GM19328 (cell line): Measurements from ENCODE around the gene FARP1.

Experiments
- ATAC-seq: cut with Tn5 transposase; IDR thresholded peaks from one replicate; pipeline ENCODE4 v1.9.1; 2021; ENCODE audit warnings: mild to moderate bottlenecking, moderate library complexity; ENCODE audit not compliant: unreplicated experiment

FARP1 gene

GRCh38 chr13:98438246-98439125 is 295.6 kb downstream of the FARP1 start:
- no peak for ATAC-seq

DNA sequence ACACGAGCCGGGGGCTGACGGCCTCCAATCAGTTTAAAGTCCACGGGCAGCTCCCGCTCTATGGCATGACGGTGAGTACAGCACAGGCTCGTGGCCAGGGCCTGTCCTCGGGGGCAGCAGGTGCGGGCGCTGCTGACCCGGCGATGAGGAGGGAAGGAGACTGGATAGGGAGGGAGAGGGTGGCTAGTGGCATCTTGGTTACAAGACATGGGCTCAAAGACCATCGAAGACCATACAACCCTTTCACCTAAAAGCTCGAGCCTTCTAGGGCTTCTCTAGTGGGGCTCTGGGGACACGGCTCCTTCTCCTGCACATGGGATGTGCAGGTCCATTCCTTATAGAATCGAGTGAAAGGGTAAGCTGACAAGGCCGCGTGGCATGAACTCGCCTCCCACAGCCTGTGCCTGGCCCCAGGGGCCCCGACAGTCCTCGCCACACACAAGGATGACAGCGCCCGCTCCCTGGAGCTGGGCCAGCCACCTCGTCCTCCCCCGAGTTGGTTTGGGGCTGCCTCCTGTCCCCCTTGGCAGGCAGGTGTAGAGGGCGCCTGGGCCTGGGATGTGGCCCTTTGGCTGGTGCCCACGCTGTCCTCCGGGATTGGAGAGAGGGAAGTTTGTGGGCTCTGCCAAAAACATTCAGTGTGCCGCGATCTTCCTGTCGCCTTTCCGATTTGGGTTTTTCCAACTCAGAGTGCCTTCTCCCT is 296.4 kb downstream of the FARP1 start:
- no peak for ATAC-seq

DNA sequence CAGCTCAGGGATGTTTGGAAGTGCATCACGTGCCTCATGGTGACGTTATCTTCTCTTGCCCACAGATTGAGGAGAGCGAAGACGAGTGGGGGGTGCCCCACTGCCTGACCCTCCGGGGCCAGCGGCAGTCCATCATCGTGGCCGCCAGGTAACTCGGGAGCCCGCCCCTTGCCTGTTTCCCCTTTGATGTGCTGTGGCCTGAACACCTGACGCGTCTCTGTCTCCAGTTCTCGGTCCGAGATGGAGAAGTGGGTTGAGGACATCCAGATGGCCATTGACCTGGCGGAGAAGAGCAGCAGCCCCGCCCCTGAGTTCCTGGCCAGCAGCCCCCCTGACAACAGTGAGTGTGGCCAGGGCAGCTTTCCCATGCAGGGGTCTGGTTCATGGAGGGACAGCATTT is 297.0 kb downstream of the FARP1 start:
- ATAC-seq = no peak

- no peak for ATAC-seq
These were observed 297.6 kb downstream of the FARP1 start for GRCh38 chr13:98440390-98441055.

DNA sequence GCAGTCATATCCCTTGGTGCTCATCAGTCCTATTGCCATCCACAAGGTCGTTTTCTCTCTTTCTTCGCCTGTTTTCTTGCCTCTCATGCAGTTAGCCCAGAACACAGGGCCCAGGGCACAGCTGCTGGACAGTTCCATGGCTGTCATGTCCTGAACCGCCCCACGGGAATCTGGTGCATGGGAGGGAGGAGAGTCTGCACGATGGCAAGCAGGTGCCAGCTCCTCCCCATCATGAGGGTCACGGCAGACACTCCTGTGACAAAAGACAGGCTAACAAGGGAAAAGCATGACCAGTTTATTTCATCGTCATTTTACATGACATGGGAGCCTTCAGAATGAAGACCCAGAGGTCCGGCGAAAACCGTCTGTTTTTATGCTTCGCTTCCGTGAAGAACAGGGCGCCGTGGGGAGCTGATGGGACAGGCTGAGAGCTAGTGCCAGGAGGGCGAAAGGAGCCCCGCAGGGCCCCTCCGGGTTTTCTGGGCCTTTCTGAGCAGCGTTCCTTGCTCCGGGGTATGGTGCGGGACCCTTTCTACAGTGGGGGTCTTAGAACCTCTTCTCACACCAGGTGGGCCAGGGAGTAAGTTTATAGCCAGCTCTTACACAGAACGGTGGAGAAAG is 298.3 kb downstream of the FARP1 start:
- ATAC-seq = no peak

DNA sequence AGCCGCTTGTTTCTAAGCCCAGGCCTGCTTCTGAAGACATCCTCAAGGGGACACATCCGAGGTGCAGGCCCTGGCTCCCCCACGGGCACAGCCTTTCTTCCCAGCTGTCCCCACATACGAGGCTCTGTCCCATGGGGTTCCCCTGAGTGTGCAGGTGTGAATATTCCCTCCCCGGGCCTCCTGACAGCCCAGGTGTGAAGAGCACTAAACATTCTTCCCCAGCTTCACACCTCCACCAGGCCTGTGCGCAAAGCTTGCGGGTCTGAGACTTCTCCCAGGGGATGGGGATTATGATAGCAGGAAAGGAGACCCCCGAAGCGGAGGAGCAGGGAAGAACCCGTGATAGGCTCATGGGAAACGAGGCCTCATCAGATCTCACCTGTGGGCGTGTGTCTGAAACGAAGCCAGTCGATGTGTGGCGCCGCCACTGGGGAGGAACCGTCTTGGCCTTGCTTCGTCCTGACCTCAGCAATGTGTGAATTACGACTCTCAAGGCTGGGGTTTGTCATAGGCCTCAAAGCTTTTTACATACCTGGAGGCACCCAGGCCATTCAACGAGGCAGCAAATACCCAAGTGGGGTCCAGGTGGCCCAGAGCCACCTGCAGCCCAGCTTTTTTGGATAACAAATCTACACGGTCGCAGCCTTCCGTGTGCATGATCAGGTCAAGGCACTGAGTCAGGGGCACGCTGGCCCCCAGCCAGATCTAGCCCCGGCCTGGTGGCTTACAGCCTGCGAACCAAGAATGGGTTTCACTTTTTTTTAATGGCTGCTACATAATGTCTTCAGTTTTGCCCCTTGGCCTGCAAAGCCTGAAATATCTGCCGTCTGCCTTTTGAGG is 299.7 kb downstream of the FARP1 start:
- ATAC-seq = no peak

DNA sequence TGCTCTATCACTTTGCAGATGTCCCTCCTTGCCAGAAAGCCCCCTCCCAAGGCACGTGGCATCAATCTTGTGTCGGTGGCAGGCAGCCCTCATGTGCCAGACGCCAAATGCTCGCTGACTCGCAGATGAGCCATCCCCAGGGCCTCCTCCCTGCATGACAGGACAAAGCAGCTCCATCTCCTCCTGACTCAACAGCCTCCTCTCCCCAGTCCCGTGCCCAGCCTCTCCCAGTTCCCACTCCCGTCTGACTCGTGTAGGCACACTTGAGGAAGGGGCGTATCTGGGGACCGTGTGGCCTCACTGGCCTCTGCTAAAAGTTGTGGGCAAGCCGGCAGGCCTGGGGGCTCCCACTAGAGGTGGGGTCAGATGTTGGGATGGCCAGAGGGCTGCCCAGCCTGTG is 300.4 kb downstream of the FARP1 start:
- no peak for ATAC-seq

GRCh38 chr13:98443800-98444325 is 301.0 kb downstream of the FARP1 start:
- no peak for ATAC-seq

DNA sequence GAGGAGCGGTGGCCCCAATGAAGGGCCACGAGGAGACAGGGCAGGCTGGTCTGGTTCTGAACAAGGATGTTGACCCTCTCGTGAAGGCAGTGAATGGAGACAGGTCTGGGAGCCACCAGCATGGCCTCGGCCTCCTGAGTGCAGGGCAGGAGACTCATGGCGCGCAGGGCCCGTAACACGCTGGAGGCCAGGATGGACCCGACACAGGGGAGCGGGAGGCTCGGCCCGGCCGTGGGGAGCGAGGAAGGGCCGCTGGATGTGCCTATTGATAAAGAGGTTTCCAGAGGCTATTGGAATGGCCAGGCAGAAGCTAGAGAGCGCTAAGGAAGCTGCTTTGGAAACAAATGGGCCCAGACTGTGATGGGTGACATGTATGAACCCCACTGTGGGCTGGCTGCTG is 301.5 kb downstream of the FARP1 start:
- no peak for ATAC-seq

DNA sequence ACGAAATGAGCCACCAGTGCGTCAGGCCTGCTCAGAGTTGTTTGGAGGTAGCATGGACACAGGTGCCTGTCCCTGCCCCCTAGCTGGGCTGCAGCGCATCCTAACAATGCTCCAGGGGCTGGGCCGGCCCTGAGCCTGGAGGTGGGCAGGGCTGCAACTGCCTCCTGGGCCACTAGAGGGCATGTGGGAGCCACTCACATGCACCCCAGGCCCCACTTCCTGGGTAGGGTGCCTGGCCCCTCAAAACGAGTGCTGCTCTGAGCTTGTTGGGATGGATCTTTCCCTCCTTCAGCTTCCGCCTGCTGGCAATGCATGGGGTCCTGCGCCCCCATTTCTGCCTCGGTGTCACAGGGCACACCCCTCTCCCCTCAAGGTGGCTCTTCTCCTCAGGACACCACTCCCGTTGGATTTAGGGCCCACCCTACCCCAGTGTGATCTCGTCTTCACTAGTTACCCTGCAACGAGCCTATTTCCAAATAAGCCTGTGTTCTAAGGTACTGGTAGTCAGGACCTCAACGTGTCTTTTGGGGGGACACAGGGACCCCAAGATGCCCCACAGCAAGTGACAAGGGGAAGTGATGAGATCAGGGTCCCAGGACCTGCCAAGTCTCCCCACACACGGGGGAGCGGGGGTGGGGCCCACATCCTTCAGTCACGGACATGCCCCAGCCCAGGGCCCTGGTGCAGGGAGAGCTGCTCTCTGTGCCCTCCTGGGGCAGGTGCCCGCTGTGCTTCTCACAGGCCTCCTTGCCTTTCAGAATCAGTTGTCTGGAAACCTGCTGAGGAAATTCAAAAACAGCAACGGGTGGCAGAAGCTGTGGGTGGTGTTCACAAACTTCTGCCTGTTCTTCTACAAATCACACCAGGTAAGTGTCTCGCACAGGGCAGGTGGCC is 302.7 kb downstream of the FARP1 start:
- peak; percentile 91 for ATAC-seq

DNA sequence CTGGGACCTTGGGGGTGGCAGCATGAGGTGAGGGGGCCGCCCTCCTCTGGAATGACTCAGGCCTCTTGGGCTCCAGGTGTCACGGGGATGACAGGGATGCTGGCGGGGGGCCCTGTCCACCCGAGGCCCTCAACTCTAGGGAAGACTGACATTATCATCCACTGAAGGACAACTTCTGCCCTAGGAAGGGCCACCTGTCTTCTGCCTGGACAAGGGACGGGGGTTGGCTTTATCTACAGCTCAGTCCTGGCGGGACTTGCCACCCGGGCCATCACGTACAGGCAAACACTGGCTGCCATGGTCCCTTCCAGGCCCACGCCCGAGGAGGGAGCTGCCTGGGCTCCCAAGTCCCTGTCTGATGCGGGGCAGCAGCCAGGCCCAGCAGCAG is 303.3 kb downstream of the FARP1 start:
- no peak for ATAC-seq

DNA sequence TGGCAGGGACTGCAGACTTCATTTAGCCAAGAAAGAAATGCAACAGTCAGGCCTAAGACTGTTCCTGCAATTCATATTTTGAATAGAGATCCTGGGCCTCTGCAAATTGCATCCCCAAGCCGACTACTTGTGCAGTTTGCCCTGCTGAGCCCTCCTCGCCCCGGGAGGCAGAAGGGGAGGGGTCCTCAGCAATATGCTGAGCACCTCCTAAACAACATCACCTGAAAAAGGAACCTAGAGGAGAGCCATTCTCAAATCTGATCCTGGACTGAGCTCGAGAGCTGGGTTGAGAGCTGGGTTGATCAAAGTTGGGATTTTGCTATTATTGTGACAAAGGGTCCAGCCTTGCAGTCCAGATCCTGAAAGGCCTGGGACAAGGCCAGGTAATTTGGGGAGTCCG is 304.2 kb downstream of the FARP1 start:
- ATAC-seq = no peak

DNA sequence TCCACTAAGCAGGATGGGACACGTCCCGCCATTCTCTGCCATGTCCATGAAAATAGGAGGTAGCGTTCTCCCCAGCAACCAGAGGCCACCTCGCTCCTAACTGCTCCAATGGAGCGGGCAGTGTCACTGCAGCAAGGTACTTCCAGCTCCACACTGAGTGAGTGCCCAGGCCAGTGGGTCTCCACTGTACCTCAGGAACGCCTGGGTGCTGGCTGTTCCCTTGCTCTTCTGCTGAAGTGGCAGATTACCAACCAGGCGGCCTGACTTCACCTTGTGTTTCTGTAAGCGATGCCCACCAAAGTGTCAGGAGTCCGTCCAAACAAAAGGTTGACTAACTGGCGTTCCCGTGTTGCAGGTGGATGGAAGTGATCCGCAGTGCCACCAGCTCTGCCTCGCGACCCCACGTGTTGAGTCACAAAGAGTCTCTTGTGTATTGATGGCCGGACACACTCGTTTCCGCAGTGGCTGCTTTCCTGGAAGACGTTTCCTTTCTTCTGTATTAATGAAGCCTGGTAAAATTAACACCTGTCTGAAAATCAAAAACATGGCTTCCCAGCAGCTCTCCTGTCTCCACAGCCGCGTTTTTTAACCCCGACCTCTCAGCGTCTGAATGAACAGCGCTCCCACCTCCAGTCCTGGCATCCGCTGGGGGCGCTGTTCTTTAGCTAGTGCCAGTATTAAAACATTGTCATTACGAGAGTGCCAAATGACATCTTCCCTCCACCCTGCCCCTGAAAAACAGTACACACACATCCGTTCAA is 305.2 kb downstream of the FARP1 start:
- ATAC-seq = no peak

DNA sequence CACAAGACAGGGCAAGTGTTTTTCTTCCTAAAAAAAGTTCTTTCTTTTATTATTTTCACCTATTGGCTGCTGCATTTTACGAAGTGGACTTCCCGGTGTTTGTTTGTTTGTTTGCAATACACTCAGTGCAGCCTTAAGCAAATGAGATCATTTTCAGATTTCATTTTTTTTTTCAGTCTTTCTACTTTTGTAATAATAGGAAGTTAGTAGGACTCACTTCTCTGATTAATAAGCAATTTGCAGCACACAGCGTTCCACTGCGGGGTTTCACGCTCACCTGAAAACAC is 305.7 kb downstream of the FARP1 start:
- no peak for ATAC-seq

DNA sequence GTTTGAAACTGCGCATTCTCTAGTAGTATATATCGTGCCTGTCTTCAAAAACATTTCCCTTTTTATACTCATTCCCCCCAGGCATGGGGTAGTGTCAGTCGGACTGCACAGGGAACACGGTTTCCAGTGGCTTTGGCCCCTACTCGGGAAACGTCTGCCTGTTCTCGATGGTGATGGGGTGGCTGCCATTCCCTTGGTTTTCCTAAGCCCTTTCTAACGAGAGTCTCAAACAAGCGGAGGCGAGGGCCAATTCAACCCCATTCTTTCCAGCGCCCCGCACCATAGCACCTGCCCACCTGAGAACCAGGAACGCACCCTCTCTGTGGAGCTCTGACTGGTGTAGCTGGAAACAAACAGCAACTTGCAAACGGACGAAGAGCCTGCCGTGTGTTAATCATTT is 306.4 kb downstream of the FARP1 start:
- no peak for ATAC-seq

DNA sequence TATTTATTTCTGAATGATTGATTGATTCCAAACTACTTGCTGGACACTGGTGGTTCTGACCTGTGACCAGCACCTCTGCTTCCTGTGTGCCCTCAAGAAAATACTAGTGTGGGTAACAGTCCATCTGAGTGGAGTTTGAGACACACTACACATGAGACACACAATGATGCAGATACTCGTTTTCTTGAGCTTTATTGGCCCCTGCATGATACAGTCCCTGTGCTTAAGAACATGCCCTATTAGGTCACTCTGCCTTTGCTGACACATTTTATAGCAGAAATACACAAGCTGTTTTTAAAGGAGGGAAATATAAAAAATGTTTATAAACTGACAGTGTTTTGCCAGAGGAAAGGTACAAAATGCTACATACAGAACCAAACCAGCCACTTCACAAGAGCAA is 307.1 kb downstream of the FARP1 start:
- ATAC-seq = no peak

DNA sequence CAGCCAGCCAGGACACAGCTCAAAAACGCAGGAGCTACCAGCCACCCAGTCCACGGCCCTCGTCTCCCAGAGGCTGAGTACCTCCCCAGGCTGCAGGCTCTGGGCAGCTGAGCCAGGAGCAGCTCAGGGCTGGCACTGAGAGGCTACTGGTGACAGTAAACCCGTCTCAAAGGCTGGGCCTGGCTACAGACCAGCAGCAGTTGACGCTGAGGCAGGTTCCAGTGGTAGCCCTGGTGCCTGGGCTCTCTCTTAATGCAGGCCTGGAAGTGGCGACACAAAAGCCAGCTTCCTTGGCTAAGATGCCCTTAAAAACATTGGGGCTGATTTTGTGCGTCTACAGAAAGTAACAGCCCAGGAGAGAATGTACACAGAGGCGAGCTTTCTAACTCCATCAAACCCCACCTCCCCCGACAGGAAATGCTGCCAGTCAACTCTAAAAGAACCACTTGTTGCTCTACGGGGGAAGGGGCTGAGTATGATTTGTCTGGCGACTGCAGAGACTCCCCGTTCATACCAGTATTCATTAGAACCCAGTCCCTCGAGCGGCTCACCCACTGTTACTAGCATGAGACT is 307.7 kb downstream of the FARP1 start:
- ATAC-seq = no peak

GRCh38 chr13:98451676-98452470 is 309.0 kb downstream of the FARP1 start:
- no peak for ATAC-seq
